Activated T-helper 1 cell treated with Interleukin-2 at 50 U/mL for 16 hours (primary cell): ENCODE results near the gene NPR2.

Source experiments
- DNase-seq: peaks from one replicate; pipeline ENCODE4 v3.0.0-alpha.2; 2020; ENCODE audit warnings: low read depth

NPR2 gene

DNA sequence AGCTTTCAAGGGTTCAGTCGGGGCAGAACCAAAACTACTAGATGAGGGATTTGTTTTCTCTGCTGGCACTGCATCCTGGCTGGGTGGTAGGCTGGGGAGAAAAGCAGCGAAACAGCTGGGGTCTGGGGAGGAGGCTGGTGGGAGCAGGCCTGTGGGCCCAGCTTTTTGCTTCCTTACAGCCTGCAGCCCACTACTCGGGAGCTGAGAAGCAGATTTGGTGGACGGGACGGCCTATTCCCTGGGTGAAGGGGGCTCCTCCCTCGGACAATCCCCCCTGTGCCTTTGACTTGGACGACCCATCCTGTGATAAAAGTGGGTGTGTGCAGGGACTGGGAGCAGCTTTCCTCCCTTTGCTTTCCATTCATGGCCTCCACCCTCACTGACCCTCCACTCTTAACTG is 9.1 kb downstream of the NPR2 start:
- DNase-seq, result no peak

DNA sequence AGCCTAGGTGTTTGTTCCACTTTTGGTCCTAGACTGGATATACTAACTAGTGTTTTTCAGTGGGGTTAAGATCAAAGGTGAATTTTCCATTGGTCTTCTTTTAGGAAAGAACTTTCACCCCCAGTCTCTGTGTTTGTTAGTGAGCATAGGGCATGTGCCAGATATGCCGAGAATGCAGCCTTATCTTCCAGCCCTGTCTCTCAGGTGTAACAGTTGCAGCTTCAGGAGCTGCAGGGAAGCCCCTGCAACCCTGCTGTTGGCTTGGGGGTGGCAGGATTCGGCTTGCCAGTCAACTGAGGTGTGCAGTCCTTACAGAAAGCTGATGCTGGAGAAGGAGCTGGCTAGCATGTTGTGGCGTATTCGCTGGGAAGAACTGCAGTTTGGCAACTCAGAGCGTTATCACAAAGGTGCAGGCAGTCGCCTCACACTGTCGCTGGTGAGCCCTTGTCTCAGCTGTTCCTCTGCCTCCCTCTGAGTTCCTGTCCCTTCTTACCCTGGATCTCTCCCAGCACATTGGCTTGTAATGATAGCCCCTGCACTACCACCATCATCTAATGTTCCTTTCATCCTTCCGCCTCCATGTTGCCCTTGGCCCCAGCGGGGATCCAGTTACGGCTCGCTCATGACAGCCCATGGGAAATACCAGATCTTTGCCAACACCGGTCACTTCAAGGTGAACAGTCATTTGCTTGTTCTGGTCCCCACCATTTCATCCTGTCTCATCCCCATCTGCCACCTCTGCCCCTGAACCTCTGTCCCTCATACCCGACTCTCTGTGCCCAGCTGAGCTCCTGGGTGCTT is 10.1 kb downstream of the NPR2 start:
- no peak for DNase-seq

DNA sequence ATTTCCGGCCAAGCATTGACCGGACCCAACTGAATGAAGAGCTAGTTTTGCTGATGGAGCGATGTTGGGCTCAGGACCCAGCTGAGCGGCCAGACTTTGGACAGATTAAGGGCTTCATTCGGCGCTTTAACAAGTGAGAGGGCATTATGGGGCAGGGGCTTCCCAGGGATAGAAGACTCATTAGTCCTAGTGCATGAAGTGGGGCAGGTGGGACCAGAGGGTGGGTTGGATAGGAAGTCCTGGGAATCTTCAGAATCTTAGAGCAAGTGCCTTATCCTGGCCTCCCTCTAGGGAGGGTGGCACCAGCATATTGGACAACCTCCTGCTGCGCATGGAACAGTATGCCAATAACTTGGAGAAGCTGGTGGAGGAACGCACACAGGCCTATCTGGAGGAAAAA is 14.7 kb downstream of the NPR2 start:
- DNase-seq, result no peak

DNA sequence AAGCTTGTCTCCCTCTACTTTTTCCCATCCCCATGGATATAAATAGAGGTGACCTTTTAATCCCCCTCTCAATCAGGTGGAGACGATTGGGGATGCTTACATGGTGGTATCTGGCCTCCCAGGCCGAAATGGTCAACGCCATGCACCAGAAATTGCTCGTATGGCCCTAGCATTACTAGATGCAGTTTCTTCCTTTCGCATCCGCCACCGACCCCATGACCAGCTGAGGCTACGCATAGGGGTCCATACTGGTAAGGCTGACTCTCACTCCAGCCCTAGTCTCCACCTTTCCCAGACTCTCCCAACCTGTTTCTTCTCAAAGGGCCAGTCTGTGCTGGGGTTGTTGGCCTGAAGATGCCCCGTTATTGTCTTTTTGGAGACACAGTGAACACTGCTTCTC is 17.0 kb downstream of the NPR2 start:
- DNase-seq, result no peak

DNA sequence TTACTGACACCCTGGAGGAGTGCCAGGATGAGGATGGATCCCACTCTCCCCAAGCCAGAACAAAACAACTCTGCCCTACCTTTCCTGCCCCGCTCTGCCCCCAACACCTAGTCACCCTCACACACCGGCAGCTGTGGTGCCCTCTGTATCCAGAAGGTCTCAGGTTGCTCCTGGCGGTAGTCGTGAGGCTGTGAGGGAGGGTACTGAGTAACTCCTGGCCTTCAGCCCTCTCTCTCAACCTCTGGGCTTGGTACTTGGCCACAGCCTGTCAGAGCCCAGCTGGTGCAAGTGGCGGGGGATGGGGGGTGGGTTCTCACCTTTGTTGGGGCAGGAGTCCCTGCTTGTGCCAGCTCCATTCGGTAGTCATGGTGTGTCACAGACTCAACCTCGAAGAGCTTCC is 18.7 kb downstream of the NPR2 start:
- no peak for DNase-seq

DNA sequence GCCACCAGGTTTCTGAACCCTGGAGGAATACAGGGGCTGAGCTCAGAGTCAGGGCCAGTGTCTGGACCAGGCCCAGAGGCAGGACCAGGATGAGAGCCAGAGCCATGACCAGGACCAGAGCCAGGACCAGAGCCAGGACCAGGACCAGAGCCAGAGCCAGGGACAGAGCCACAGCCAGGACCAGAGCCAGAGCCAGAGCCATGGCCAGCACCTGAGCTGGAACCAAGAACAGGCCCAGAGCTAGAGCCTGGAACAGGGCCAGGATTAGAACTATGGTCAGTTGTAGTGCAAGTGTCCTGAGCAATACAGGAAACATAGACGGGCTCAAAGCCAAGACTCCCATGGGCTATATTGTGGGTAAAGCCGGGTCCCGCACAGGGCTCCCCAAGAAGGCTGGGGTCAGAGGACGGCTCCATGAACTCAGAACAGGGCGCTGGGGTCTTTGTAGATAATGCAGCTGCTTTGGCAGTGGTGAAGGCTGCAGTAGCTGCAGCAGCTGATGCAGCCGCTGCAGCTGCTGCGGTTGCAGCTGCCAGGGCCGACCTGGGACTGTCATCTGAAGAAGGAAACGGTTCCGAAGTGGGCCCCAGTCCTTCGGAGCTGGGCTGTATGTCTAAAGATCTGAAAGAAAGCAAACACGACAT is 20.1 kb downstream of the NPR2 start:
- no peak for DNase-seq

DNA sequence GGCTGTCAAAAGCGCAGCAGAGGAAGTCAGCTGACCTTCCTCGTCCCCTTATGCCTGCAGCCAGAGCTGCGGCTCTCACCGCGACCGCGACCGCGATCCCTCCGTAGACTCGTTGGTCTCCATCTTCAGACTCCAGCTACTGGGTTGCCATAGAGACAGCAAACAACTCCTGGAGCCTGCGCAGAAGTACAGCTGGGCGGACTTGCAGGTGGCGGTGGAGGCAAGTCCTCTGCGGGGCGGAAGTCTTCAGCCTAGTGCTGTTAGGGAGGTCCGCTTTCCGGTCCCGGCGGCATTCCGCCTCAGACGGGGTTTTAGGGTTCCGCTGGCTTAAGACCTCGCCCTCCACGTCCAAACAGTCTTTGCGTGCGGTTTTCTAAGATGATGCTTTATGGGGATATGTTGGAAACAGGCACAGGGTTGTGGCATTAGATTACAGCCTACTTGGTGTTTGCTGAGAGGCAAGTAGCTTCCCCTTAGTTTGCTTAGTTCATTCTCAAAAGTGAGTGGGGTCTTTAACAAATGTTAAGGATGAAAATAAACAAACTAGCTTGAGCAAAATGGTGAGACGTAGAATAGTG is 20.7 kb downstream of the NPR2 start, which contains the start of gene SPAG8:
SPAG8 (minus strand) TSS at position 238 of the 578 bp plus-strand sequence; CDS start at position 123, 115 bp downstream.
- peak; percentile 90 for DNase-seq

DNA sequence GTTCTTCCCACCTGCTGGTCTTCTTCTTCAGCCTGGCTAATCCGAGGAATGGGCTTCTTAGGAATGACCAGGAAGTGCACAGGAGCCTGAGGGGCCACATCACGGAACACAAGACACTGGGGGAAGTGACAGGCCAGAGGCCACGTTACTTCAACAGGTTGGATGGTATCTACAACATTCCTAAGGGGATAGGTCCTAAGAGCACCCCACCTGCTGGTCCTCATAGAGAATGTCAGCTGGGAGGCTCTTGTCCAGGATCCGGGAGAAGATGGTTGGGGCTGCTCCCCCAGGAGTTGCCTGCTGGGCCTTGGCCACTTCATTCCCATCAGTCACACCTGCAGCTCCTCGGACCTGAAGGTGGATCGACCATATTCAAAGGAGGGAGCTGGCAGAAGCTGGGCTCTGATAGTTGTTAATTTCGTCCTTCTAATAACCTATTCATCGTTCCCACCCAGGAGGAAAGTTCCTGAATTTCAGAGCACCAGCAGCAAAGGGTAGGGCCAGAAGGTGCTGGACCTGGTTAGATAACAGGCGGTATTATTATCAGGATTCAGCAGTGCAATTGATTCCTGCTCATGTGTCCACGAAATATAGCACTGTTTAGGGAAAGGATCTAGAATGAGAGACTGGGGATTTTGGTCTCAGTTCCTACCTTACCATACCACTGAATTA is 22.2 kb downstream of the NPR2 start:
- no peak for DNase-seq

DNA sequence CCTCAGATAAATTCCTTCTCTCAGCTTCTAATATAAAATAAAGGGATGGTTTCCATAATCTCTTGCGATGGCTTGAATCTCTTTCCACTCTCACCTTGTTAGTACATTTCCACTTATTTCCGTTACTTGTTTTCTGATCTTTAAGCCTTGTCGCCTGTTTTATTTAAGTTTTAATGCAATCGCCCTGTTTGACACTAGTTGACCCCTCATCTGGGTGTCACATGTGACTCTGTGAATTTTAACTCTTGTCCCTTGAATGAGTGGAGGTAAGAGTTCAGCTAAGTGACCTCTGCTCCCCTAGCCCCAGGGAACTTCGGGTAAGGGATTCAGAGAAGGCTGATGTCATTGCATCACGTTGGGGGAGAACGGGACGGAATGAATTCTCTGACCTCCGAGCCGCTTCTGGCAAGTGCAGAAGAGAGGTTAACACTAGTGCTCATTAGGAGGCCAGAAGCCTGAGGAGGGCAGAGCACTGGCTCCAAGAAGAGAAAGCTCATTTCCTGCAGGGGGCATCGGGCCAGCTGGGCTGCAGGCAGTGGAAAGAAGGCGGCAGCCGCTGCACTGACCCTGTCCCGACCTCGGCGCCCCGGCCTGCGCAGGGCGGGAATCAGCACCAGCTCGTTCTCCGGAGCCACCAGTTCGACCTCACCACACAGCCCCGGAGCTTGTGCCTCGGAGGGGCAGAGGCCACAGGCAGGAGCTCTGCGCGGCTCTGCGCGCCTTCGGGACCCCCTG is 22.9 kb downstream of the NPR2 start:
- peak; percentile 15 for DNase-seq

DNA sequence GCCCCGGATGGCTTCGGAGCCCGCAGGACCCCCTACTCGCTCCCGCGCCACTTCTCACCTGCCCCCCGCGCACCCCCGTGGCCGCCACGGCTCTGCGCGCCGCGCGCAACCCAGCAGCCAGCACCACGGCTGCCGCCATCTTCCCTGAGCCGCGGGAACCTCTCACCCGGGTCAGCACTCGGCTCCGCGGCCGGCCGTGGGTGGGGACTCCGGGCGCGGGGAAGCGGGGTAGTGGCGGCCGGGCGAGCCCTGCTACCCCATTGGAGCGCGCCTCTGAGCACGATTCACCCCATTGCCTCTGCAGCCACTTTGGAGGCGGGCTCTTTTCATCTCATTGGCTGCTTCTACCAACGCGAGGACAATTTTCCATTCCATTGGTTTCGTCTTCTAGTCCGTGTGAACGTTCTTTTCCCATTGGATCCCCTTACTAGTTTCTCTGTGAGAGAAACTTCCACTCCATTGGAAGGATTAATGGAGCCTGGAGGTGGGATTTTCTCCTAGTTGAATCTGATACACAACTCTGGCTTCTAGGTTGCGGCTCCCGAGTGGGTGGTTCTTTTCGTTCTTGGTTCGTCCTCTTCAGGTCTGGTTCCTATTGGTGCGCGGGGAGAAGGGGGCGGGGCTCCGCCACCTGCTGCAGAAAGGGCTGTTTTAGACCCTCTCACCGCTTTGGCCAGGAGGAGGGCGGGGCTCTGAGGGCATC is 23.6 kb downstream of the NPR2 start, which contains the start of gene HINT2:
HINT2 (minus strand) TSS at position 202 of the 703 bp plus-strand sequence; CDS start at position 139, 63 bp downstream.
- DNase-seq, result peak; percentile 92

DNA sequence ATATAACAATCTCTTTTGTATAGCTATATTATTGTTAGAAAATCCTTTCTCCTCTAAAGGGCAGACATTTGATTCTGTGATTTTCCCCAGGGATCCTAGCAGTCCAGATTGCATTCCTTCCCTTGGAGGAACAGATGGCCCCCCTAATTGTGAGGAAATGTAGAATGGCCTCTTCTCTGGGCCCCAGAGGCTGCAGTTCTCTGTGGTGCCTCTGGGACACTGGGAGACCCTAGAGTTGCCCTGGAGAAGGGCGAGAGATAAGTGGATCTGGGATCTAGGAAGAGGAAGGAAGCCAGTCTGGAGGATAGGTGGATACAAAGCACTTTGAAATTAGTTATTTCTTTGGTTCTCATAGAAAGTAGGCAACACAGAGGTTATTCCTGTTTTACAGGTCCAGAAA is 25.3 kb downstream of the NPR2 start:
- no peak for DNase-seq

DNA sequence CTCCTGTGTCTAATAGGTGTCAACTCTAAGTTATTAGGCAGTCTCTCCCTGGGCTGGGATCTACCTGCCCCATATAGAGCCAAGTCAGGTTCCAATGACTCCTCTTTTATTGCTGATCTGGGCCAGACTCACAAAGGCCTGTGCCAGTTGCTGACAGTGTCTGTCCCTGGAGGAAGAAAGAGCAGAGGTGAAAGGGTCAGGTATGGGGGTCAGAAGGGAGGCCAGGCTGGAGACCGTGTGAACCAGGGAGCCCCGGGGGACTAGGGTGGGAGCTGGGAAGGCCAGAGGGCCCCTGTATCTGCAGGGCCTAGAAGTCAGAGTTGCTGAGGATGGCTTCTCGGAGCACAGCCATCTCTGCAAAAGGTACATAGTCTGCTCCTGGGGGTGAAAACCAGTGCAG is 26.9 kb downstream of the NPR2 start:
- DNase-seq, result no peak

DNA sequence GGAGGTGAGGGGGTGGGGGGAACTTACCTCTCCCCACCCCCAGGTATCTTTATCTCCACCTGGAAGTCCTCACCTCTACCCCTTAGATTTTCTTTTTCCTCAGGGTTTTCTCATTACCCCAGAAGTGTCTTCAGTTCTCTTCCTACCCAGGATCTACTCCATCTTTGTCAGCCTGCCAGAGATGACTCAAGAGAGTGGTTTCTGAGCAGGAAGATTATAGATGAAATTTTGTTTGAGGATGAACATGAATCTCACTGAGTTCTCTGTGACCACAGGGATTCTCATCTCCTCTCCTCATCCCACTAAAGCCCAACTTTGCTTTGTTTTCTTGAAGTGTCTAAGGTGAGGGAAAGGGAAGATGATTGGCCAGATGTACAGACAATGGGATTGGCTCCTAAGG is 28.7 kb downstream of the NPR2 start:
- no peak for DNase-seq

DNA sequence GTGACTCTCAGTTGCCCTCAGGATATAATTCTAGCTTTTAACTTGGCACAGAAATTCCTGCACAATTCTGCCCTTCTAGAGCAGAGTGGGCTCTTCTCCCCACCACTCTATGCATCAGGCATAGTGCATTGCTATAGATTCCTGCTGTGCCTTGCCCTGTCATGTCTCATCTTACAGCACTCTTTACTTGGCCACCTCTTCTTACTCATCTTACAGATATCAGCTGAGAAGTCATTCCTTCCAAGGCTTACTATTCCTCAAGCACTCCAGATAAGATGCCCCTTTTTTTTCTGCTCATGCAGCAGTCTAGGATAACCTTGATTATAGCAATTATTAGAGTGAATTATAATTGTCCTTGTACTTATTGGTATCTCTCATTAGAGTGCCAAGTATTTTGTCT is 31.5 kb downstream of the NPR2 start:
- DNase-seq, result no peak

DNA sequence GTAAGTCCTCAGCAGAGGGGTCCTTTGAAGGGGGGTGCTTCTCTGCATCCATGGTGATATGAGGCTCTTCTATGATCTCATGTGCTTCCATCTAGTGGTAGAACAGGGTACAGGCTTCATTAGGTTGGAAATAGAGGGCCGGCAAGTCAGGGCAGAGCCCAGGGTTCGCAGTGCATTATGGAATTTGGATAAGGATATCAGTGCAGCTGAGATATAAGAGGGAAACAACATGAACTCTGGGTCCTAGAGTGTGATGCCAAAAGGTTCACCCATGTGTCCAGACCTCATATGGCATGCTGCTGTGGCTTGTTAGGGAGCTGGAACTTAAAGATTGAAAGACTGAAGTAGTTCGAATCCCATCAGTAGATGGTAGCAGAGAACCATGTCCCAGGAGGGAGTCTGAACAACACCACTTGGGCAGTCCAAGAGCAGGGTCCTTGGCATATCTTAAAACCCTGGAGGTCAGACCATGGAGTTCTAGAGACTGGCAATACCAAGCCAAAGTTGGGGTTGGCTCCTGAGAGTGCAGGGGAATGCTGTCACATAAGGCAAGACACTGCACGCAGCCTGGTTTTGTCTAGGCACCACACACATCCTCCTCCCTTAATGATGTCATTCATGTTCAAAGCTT is 34.8 kb downstream of the NPR2 start:
- no peak for DNase-seq

DNA sequence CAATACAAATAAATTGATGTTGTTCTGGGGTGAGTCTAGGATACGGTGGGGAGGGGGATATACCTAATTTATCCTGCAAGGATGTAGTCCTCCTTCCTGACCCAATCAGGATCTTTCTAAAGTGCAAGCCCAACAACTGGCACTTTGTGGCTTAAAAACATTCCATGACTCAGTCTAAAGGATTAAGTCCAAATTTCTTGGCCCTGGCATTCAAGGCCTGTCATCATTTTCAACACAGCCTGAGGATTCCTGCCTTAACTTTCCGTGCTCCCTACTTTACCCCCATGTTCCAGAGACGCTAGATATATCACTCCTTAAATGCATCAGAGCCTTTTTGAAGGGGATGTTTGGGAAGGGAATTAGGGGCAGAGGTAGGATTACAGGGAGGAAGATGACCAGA is 36.1 kb downstream of the NPR2 start:
- no peak for DNase-seq

DNA sequence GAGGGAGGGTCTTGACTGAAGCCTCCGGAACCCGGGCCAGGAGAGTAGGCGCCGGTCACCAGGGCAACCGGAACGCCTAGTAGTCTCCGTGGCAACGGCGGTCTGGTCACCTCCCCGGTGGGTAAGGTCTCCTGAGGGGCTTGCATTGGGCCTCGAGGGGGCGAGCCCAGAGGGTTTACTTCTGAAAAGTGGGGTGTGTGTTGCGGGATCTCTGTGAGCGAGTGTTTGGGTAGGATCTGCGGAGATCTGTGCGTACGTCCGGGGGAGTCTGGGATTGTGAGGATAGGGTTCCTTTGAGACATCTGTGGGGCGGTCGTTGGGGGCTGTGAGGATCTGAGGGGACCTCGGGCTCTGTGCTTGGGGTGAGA is 37.3 kb downstream of the NPR2 start, which contains the start of gene FAM221B:
FAM221B (minus strand) TSS at position 17 of the 368 bp plus-strand sequence. CDS start 2,571 bp downstream, outside the sequence.
- no peak for DNase-seq

DNA sequence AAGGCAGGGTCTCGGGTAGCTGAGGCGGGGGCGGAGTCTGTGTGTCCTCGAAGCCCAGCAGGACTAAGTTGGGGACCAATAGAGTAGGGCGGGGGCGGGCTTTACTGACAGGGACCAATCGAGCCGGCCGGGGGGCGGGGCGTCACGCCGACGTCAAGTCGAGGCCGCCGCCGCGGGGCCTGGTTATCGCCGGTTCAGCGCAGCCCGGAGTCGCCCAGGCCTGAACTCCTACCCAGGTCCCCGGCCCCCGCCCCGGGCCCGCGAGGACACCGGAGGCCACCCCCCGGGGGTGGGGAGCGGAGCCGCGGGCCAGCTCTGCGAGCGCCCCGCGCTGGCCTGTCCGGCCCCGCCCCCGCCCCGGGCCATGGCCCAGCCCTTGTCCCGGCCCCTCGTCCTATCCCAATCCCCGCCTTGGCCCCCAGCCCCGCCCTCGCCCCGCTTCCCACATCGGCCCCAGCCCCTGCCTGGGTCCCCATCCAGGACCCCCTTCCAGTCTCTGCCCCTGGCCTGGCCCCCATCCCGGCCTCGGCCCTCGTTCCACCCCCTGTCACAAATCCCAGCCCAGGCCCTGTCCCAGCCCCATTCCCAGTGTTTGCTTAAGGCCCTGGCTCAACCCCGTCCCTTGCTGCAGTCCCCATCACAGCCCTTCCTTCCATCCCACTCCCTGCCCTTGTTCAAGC is 37.8 kb downstream of the NPR2 start, which contains the start of gene TMEM8B:
TMEM8B (plus strand) TSS at position 145 of the 680 bp plus-strand sequence; CDS start at position 365, 220 bp downstream.
- peak; percentile 85 for DNase-seq

DNA sequence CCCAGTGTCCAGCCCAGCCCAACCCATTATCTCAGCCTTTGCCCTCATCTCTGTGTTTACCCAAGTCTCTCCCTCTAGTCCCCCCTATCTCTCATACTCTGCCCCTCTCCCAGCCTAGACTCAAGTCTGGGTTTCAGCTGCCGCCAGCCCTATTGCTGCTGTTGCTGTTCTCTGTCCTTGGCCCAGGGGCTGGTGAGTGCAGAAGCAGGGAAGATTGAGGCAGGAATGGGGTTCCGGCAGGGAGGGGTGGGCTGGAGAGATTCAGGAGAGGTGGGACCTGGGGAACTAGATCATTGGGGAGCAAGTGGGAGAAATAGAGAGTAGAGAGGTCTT is 38.3 kb downstream of the NPR2 start:
- no peak for DNase-seq

DNA sequence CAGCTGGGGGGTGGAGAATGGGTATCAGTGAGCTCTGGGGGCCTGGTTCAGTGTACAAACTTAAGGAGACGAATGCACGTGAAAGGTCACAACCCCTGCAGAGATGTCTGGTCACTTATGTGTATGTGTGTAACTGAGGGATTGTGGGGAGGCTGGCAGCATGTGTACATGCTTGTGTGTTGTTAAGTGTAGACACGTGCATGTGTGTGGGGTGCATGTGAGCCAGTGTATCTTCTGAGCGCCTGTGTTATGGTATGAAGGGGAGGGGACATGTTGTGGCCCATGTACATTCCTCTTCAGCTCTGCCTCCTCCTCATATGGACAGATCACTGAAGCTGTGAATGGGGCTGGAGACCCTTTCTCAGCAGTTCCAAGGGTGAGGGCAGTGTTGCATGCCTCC is 39.6 kb downstream of the NPR2 start:
- no peak for DNase-seq
